OCI-LY7 (cell line): Measurements from ENCODE around the gene SEC22A. TPM values are rescaled to one million over a fixed set of nuclear protein-coding genes. Genes with fewer than 3 reads are reported as not detected.

Source experiments
- BruUV-seq: library from RNA; stranded (reverse); fragments of 400-500 nt; replicated peaks from 2 replicates; lab custom pipeline; 2021; lab: Mats Ljungman, UMichigan
- CTCF ChIA-PET: fragments of 300-600 bp; sonication (Branson Sonifier 250); formaldehyde crosslinking; loops from one replicate; lab custom pipeline; 2022; ENCODE audit warnings: antibody characterized with exemption; ENCODE audit not compliant: unreplicated experiment; lab: Charles Lee
- POLR2A ChIA-PET: fragments of 300-600 bp; sonication (Branson Sonifier 250); formaldehyde crosslinking; loops from one replicate; lab custom pipeline; 2022; ENCODE audit warnings: antibody characterized with exemption; lab: Charles Lee
- DNase-seq: peaks from one replicate; pipeline ENCODE4 v3.0.0-alpha.2; 2015; ENCODE audit warnings: low spot score
- H2AFZ ChIP-seq: fragments of 200-600 bp; sonication (generic), shearing (Covaris generic); 2 replicates; pipeline ENCODE4 v1.6.1; 2014; ENCODE audit warnings: mild to moderate bottlenecking, antibody characterized with exemption, low read length, moderate library complexity
- H3K27ac ChIP-seq: fragments of 200-600 bp; sonication (generic); 2 replicates; pipeline ENCODE4 v1.5.1; 2014; ENCODE audit warnings: mixed run types, low read depth, mild to moderate bottlenecking, moderate library complexity, low read length, inconsistent platforms; ENCODE audit not compliant: poor library complexity, severe bottlenecking
- H3K36me3 ChIP-seq: fragments of 200-600 bp; sonication (generic); 2 replicates; pipeline ENCODE4 v1.6.1; 2014; ENCODE audit warnings: mild to moderate bottlenecking, antibody characterized with exemption, low read length, moderate library complexity, mixed read lengths; ENCODE audit not compliant: insufficient read depth
- H3K4me1 ChIP-seq: fragments of 200-600 bp; sonication (generic); 2 replicates; pipeline ENCODE4 v1.5.1; 2014; ENCODE audit warnings: mild to moderate bottlenecking, low read length; ENCODE audit not compliant: insufficient read depth, poor library complexity, severe bottlenecking
- H3K4me2 ChIP-seq: fragments of 200-600 bp; sonication (generic); 2 replicates; pipeline ENCODE4 v1.6.1; 2014; ENCODE audit warnings: mild to moderate bottlenecking, low read length
- H3K4me3 ChIP-seq: fragments of 200-600 bp; sonication (generic); 2 replicates; pipeline ENCODE4 v1.5.1; 2014; ENCODE audit warnings: mild to moderate bottlenecking, low read depth, low read length; ENCODE audit not compliant: poor library complexity, severe bottlenecking
- H3K79me2 ChIP-seq: fragments of 200-600 bp; sonication (generic); 2 replicates; pipeline ENCODE4 v1.6.1; 2016; ENCODE audit warnings: low read depth, mild to moderate bottlenecking, low read length, moderate library complexity, mixed read lengths; ENCODE audit not compliant: insufficient read depth
- H3K9me2 ChIP-seq: fragments of 200-600 bp; sonication (generic); 2 replicates; pipeline ENCODE4 v1.6.1; 2016; ENCODE audit warnings: mild to moderate bottlenecking, low read length, mixed read lengths; ENCODE audit not compliant: insufficient read depth
- H3K9me3 ChIP-seq: fragments of 200-600 bp; sonication (generic); 2 replicates; pipeline ENCODE4 v1.6.1; 2014; ENCODE audit warnings: mild to moderate bottlenecking, mixed run types, low read length, mixed read lengths
- H4K20me1 ChIP-seq: fragments of 200-600 bp; sonication (generic); 2 replicates; pipeline ENCODE4 v1.6.1; 2014; ENCODE audit warnings: mild to moderate bottlenecking, antibody characterized with exemption, low read length, moderate library complexity, mixed read lengths; ENCODE audit not compliant: insufficient read depth
- CTCF ChIP-seq: fragments of 200-600 bp; sonication (generic); conservative IDR thresholded peaks from 2 replicates; pipeline ENCODE4 v1.5.1; 2014; ENCODE audit warnings: mild to moderate bottlenecking, antibody characterized with exemption, low read length, moderate library complexity, mixed read lengths
- EZH2phosphoT487 ChIP-seq: fragments of 200-600 bp; sonication (generic); IDR thresholded peaks from 2 replicates; pipeline ENCODE4 v1.6.1; 2018; ENCODE audit warnings: low read depth, borderline replicate concordance, mild to moderate bottlenecking, mixed run types, antibody characterized with exemption, low read length, moderate library complexity, mixed read lengths
- intact Hi-C: fragments of 100-400 bp; cut with micrococcal nuclease; formaldehyde crosslinking; loops from one replicate; pipeline ENCODE4 v1.10.0; 2022; ENCODE audit not compliant: unreplicated experiment
- total RNA-seq, 2 experiments: library from RNA; depleted of rRNA in 1 of 2; stranded (reverse); fragments of >200 nt in 1 of 2; shearing (Covaris generic) in 1 of 2; gene quantifications; 2 replicates each; pipeline ENCODE4 v1.2.3, GENCODE V29; 2014 to 2022

SEC22A gene
- total RNA-seq, 2 experiments from 2014 or later, result 22.0 to 24.5 TPM

DNA sequence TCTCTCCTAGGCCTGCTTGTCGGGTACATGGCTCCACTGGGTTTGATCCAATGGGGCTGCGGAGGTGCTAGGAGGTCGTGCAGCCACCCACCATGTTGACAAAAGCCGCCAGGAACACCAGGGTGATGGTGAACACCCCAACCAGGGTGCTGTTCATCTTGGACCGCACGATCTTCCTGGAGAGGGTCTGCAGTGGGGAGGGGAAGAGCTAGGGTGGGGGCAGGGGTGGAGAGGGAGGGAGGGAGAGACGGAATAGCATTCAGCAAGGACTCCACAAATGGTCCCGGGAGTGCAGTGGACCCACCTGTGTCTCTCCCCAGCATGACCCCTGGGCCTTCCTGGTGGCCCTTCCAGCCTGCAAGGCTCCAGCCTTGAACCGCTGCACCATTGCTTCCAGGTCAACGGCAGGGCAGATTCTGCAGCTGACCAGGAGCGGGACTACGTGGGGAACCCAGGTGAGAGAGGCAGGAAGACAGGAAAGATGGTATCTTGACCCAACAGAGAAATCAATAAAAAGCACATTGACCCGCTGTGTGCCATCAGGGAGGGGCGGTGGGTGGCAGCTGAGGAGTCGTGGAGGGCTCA lies 102.3 kb downstream of the SEC22A start:
- Histone ChIP-seq H3K9me2 (no peaks in the 10 kb centered on the region), H3K4me3 (no peak overlapping the region), H2AFZ (no peak overlapping the region), H3K4me1 (peaks cover 10% of the 10 kb centered on the region), H3K79me2 (no peaks in the 10 kb centered on the region), H4K20me1 (no peaks in the 10 kb centered on the region), H3K36me3 (no peaks in the 10 kb centered on the region), H3K4me2 (no peak overlapping the region), H3K27ac (no peak overlapping the region), H3K9me3 (no peaks in the 10 kb centered on the region)
- POLR2A ChIA-PET, result no interaction called here
- BruUV-seq, result no TSS peak
- no peak for DNase-seq
- CTCF ChIA-PET, result no interaction called here
- intact Hi-C loops, result no loop called here
- no peak for TF ChIP-seq EZH2phosphoT487
- TF ChIP-seq CTCF, result no peak

DNA sequence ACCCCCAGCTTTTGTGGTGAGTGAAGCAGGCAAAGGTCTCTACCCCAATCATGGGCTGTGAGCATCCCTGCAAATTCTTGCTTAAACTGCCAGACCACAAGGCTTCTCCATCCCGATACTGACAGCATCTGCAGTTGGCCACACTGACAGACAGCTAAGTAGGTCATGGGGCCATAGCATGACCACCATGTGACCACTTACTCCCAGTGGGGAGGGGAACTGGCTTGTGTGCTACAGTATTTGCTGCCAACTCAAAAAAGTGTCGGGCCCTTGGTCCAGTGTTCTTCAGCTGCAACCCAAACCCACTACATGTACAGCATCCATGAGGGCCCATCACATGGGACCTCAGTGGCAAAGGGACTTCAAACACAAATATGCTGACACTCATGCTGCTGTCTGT lies 103.4 kb downstream of the SEC22A start:
- H3K9me3 ChIP-seq, result no peaks in the 10 kb centered on the region
- H3K36me3 ChIP-seq, result no peaks in the 10 kb centered on the region
- H3K27ac ChIP-seq, result no peak overlapping the region
- DNase-seq, result no peak
- no peak overlapping the region for H3K4me3 ChIP-seq
- H3K4me2 ChIP-seq, result no peak overlapping the region
- intact Hi-C loops, result no loop called here
- no peaks in the 10 kb centered on the region for H3K79me2 ChIP-seq
- H3K4me1 ChIP-seq, result peaks cover 10% of the 10 kb centered on the region
- BruUV-seq, result no TSS peak
- H4K20me1 ChIP-seq, result no peaks in the 10 kb centered on the region
- no peaks in the 10 kb centered on the region for H3K9me2 ChIP-seq
- no peak overlapping the region for H2AFZ ChIP-seq
- CTCF ChIA-PET, result interaction anchor here (0.6 kb wide), 1 partner anchor 21 kb away, joined by 3 read pairs; no protein-coding TSS in a partner anchor
- TF ChIP-seq CTCF (no peak), EZH2phosphoT487 (no peak)
- POLR2A ChIA-PET, result no interaction called here

- Histone ChIP-seq H3K9me2 (no peaks in the 10 kb centered on the region), H3K9me3 (no peaks in the 10 kb centered on the region), H2AFZ (no peak overlapping the region), H3K4me1 (peaks cover 4% of the 10 kb centered on the region), H3K4me3 (no peak overlapping the region), H3K79me2 (no peaks in the 10 kb centered on the region), H3K27ac (no peak overlapping the region), H3K36me3 (no peaks in the 10 kb centered on the region), H3K4me2 (no peak overlapping the region), H4K20me1 (no peaks in the 10 kb centered on the region)
- no TSS peak for BruUV-seq
- POLR2A ChIA-PET, result interaction anchor here (0.6 to 0.8 kb wide), 4 partner anchors 71 to 846 kb away, joined by 3 read pairs; no protein-coding TSS in a partner anchor
- intact Hi-C loops, result no loop called here
- TF ChIP-seq EZH2phosphoT487 (no peak), CTCF (no peak)
- CTCF ChIA-PET, result no interaction called here
- no peak for DNase-seq
Observed at GRCh38 chr3:123307064-123307463, 105.3 kb downstream of the SEC22A start.
